NCI-H526 treated with DMSO at 0.1 percent for 48 hours (cell line): ENCODE data around the gene CXCL5.
"Not testable (repeated sequence)": the region's sequence is repeated elsewhere in the genome, so short reads cannot be mapped to it uniquely, and the experiment has no call there.

Experiments used
- DNase-seq: peaks from one replicate; lab custom pipeline; 2025; lab: John Stamatoyannopoulos, UW

CXCL5 gene

GRCh38 chr4:74015126-74015780 lies 16.8 kb upstream of the CXCL5 start:
- no peak for DNase-seq

GRCh38 chr4:74014332-74014731 lies 15.9 kb upstream of the CXCL5 start:
- DNase-seq, result no peak

- no peak for DNase-seq
Measured at GRCh38 chr4:74013264-74013663, 14.8 kb upstream of the CXCL5 start.

GRCh38 chr4:74012130-74012529 lies 13.7 kb upstream of the CXCL5 start:
- no peak for DNase-seq

GRCh38 chr4:74009307-74009706 lies 10.8 kb upstream of the CXCL5 start:
- no peak for DNase-seq

- DNase-seq, result no peak
Measured at GRCh38 chr4:74006009-74006476, 7.6 kb upstream of the CXCL5 start.

GRCh38 chr4:74005528-74005927 lies 7.1 kb upstream of the CXCL5 start:
- no peak for DNase-seq

- DNase-seq, result no peak
Measured at GRCh38 chr4:74004668-74005067, 6.2 kb upstream of the CXCL5 start.

GRCh38 chr4:74000301-74000700 lies 1.8 kb upstream of the CXCL5 start:
- no peak for DNase-seq

- DNase-seq, result no peak
Measured at GRCh38 chr4:73992050-73992449, 6.4 kb downstream of the CXCL5 start.

GRCh38 chr4:73991742-73992000 lies 6.8 kb downstream of the CXCL5 start:
- no peak for DNase-seq

GRCh38 chr4:73990988-73991741 lies 7.3 kb downstream of the CXCL5 start:
- DNase-seq, result no peak

- DNase-seq, result no peak
Measured at GRCh38 chr4:73989928-73990327, 8.5 kb downstream of the CXCL5 start.

- no peak for DNase-seq
Measured at GRCh38 chr4:73989031-73989430, 9.4 kb downstream of the CXCL5 start.

GRCh38 chr4:73988061-73988460 lies 10.4 kb downstream of the CXCL5 start, which contains the start of gene PPBP:
Gene PPBP (minus strand): TSS chr4:73988190. CDS start chr4:73988103, 87 bp downstream.
- no peak for DNase-seq

- DNase-seq, result no peak
Measured at GRCh38 chr4:73985528-73985852, 13.0 kb downstream of the CXCL5 start.

GRCh38 chr4:73984736-73985527 lies 13.5 kb downstream of the CXCL5 start:
- DNase-seq, result no peak

- not testable (repeated sequence) for DNase-seq
Measured at GRCh38 chr4:73981175-73981574, 17.3 kb downstream of the CXCL5 start.

GRCh38 chr4:73979407-73979957 lies 19.0 kb downstream of the CXCL5 start:
- no peak for DNase-seq

- no peak for DNase-seq
Measured at GRCh38 chr4:73978886-73979285, 19.6 kb downstream of the CXCL5 start.

GRCh38 chr4:73976716-73977115 lies 21.8 kb downstream of the CXCL5 start:
- DNase-seq, result no peak

GRCh38 chr4:73976217-73976616 lies 22.3 kb downstream of the CXCL5 start:
- DNase-seq, result no peak

GRCh38 chr4:73974352-73974751 lies 24.1 kb downstream of the CXCL5 start:
- no peak for DNase-seq
